WERI-Rb-1 (cell line): ENCODE data around the gene FRK.

Source experiments
- DNase-seq: peaks from one replicate; pipeline ENCODE4 v3.0.0-alpha.2; 2020
- H3K27ac ChIP-seq: fragments of 250-450 bp; sonication (Bioruptor Pico); 2 replicates; pipeline ENCODE4 v1.5.1; 2020; ENCODE audit warnings: mild to moderate bottlenecking, moderate library complexity
- H3K27me3 ChIP-seq: fragments of 250-450 bp; sonication (Bioruptor Pico); 2 replicates; pipeline ENCODE4 v1.5.1; 2021; ENCODE audit warnings: mild to moderate bottlenecking, low read depth, moderate library complexity; ENCODE audit not compliant: insufficient read depth, severe bottlenecking
- H3K36me3 ChIP-seq: fragments of 250-450 bp; sonication (Bioruptor Pico); 2 replicates; pipeline ENCODE4 v1.5.1; 2020; ENCODE audit warnings: mild to moderate bottlenecking, moderate library complexity
- H3K4me3 ChIP-seq: 2 replicates; pipeline ENCODE4 v1.5.1; 2011; ENCODE audit warnings: low read depth, mild to moderate bottlenecking, control low read depth, low read length
- H3K9me3 ChIP-seq: fragments of 250-450 bp; sonication (Bioruptor Pico); 2 replicates; pipeline ENCODE4 v1.5.1; 2021; ENCODE audit warnings: mild to moderate bottlenecking, moderate library complexity; ENCODE audit not compliant: severe bottlenecking
- CTCF ChIP-seq: IDR thresholded peaks from 2 replicates; pipeline ENCODE4 v1.5.1; 2011; ENCODE audit warnings: low read depth, mild to moderate bottlenecking, control low read depth, inconsistent platforms, low read length

The FRK gene

GRCh38 chr6:116018976-116019375, 41.7 kb downstream of the FRK start:
- no peaks in the 10 kb centered on the region for H3K27me3 ChIP-seq
- no peak overlapping the region for H3K27ac ChIP-seq
- TF ChIP-seq CTCF = no peak
- H3K36me3 ChIP-seq = no peaks in the 10 kb centered on the region
- no peak for DNase-seq
- H3K9me3 ChIP-seq = no peaks in the 10 kb centered on the region
- H3K4me3 ChIP-seq = no peak overlapping the region

- Histone ChIP-seq H3K27me3 (no peaks in the 10 kb centered on the region), H3K9me3 (no peaks in the 10 kb centered on the region), H3K36me3 (no peaks in the 10 kb centered on the region), H3K27ac (no peak overlapping the region), H3K4me3 (no peak overlapping the region)
- no peak for DNase-seq
- no peak for TF ChIP-seq CTCF
Measured at GRCh38 chr6:116017546-116018295, 43.0 kb downstream of the FRK start.

DNA sequence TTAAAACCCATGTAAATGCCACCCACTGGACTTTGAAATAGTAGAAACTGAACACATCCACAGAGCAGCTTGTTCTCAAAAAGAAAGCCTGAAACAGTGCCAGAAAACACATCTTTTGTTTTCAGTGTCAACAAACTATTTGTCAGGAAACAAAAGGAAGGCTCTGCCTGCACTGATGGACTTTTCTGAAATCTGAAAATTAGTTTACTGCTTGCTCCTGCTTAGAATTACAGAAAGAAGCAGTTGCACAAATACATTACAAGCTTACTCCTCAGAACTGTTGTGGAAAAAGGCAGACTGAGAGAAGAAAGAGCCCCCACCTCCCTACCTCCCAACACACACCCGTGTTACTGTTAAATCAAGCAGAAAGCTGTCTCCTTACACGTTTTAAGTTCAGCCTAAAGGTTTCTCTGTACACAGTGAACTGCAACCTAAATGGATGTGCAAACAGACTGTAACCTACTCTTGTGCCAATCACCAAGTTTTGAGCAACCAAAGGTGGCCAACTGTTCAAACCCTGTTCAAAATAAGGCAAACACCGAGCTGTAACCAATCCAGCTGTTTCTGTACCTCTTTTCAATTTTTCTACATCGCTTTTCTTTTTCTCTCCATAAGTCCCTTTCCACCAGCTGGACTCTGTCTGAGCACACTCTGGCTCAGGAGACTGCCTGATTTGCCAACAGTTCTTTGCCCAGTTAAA, 43.7 kb downstream of the FRK start:
- DNase-seq = no peak
- Histone ChIP-seq H3K27ac (no peak overlapping the region), H3K36me3 (no peaks in the 10 kb centered on the region), H3K9me3 (no peaks in the 10 kb centered on the region), H3K4me3 (no peak overlapping the region), H3K27me3 (no peaks in the 10 kb centered on the region)
- TF ChIP-seq CTCF = no peak

- Histone ChIP-seq H3K27ac (no peak overlapping the region), H3K27me3 (no peaks in the 10 kb centered on the region), H3K36me3 (no peaks in the 10 kb centered on the region), H3K4me3 (no peak overlapping the region), H3K9me3 (no peaks in the 10 kb centered on the region)
- DNase-seq = no peak
- TF ChIP-seq CTCF = no peak
Measured at GRCh38 chr6:116015983-116016382, 44.7 kb downstream of the FRK start.

DNA sequence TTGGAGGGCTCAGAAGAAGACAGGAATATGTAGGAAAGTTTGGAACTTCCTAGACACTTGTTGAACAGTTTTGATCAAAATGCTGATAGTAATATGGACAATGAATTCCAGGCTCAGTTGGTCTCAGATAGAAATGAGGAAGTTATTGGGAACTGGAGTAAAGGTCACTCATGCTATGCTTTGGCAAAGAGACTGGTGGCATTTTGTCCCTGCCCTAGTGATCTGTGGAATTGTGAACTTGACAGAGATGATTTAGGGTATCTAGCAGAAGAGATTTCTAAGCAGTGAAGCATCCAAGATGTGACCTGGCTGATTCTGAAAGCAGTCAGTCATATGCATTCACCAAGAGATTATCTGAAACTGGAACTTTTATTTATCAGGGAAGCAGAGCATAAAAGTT, 45.1 kb downstream of the FRK start:
- no peaks in the 10 kb centered on the region for H3K27me3 ChIP-seq
- DNase-seq = no peak
- no peaks in the 10 kb centered on the region for H3K9me3 ChIP-seq
- no peaks in the 10 kb centered on the region for H3K36me3 ChIP-seq
- no peak for TF ChIP-seq CTCF
- no peak overlapping the region for H3K4me3 ChIP-seq
- H3K27ac ChIP-seq = no peak overlapping the region
